Stimulated activated CD4-positive, alpha-beta T cell treated with anti-CD3 and anti-CD28 coated beads, Interleukin-12 subunit alpha, Interleukin-12 subunit beta, amount 100 ng/mL, for 4 hours (primary cell): ENCODE measurements around the gene TNFRSF11A.

ENCODE experiments used
- DNase-seq: peaks from one replicate; pipeline ENCODE4 v3.0.0-alpha.2; 2020

Gene TNFRSF11A

GRCh38 chr18:62325806-62326645 is 916 bp downstream of the TNFRSF11A start:
- peak; percentile 26 for DNase-seq

GRCh38 chr18:62326646-62327348 is 1.7 kb downstream of the TNFRSF11A start:
- no peak for DNase-seq

DNA sequence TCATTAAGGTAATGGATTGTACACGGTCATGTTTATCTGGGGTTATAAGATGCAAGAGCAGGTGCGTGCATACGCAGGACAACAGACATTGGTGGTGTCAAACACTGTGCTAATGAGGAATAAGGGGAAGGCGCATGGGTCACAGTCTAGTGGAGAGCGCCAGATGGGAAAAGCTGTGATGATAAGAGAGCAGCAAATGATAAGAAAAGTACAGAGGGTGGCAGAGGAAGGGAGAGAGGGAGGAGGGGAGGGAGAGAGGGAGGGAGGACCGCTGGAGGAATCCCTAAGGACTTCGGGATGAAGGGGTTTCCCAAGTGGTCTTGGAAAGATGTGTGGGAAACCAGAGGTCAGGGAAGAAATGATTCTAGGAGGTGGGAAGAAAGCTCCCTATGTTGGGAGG is 2.9 kb downstream of the TNFRSF11A start:
- DNase-seq, result no peak

DNA sequence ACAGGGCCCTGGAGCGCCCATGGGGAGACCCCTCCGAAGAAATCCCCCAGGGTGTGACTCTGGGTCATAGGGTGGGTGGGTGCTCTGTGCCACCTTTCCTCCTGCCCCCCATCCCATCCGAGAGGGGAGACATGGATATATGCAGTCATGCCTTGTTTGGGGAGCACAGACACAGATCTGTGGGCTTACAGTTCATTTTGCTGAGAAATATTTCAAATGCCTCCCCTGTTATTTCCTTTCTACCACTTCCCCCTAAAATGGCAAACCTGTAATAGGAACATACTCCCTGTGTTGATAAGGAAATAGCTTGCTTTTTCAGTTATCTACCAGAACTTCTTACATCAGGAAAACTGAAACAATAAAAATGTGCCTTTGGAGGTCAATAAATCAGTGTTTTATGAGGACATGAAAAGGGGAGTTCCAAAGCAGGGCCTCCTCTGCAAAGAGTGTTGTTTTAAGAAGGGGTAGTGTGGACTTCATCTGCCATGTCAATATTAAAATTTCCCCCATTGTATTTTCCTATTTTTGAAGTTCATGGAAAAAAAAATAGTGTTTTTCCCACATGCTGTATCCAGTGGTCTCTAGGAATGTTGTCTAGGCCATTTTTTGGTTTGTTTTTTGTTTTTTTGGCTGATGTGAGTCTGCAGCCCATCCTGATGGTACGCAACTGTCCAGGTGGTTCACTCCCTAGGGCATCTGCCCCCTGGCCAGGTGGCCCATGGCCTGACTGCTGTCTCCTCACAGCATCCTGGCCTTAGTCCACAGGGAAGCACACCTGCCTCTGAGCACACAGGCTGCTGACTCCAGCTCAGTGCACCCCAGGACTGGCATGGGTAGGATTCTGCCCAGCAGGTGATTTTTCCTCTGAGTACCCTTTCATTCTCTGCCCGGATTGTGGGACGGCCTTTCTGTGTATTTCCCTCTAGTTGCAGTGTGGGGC is 3.7 kb downstream of the TNFRSF11A start:
- no peak for DNase-seq

DNA sequence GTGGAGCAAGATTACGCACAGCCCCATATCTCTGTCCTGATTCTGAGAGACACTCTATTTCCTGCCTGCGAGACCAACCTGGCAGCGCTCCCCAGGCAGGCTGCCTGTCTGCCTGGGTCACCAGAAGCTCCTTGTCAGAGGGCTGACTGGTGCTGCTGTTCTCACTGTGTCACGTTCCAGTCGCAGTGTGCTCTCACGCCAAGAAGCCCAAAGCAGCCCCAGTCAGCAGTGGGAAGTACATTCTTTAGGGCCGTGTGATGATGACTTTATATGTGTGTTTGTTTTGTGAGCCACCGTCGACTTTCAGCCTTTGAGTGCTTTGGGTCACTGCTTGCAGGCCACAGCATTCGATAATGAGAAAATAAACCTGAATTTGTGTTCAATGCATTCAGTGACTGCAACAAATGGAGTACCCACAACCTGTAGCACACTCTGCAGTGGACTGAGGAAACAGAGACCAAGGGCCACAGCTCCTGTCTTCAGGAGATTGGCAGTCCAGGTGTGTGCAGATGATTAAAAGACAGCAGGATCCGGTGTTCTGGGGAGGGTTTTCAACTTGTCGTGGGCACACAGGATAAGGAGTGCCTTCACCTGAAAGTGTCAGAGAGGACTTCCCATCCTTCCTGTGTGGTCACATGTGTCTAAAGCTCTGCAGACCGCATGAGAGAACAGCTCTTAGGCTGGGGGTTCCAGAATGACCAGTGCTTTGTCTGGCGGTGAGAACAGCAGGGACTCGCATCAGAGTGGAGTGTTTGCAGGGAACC is 4.8 kb downstream of the TNFRSF11A start:
- no peak for DNase-seq

- no peak for DNase-seq
Measured at GRCh38 chr18:62330650-62331049, 5.5 kb downstream of the TNFRSF11A start.

DNA sequence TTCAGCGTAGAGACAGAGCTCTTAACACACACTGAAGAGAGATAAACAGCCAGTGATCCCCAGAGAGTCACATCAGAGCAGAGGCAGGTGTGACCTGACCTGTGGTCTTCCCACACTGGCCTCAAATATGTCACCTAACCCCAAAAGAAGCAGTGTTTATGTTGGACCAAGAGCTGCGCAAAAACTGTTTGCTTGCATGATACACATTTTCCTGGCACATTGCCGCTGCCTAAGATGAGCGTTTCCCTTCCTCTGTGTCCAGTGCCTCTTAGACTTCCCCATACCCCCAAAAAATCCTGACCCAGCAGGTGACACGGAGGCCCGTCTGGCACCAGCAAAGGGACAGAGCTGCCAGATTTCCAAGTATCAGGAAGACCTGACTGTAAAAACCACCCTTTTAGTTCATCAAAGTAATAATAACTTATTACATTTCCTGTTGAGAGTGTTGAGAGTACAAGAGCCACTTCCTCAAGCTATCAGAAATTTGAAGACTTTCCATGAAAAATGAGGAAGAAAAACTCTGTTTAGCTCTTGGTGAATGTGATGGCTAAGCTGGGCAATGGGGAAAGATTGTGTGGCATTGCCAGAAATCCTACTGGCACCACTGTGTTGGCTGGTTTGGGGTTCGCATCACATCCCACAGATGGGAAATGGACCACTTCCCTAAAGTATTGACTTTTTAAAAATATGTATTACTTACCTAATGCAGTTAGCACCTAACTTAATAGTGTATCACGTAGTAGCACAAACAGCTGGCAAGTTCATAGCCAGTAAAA is 6.7 kb downstream of the TNFRSF11A start:
- no peak for DNase-seq

DNA sequence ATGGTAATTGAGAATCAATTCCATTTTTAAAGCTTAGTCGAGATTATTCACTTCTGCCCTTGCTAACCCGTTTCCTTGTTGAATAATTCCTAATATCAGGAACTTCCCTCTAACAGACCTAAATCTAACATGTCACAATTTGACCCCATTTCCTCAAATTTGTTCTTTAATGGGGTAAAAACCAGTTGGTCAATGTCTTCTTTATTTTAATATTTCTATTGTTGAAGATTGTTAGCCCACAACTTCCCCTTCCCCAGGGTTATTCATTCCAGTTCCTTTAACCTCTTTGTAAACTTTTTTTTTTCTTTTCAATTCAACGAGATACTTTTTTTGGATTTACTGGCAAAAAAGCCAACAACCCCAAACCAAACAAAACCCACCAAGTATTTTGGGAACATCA is 7.3 kb downstream of the TNFRSF11A start:
- no peak for DNase-seq

DNA sequence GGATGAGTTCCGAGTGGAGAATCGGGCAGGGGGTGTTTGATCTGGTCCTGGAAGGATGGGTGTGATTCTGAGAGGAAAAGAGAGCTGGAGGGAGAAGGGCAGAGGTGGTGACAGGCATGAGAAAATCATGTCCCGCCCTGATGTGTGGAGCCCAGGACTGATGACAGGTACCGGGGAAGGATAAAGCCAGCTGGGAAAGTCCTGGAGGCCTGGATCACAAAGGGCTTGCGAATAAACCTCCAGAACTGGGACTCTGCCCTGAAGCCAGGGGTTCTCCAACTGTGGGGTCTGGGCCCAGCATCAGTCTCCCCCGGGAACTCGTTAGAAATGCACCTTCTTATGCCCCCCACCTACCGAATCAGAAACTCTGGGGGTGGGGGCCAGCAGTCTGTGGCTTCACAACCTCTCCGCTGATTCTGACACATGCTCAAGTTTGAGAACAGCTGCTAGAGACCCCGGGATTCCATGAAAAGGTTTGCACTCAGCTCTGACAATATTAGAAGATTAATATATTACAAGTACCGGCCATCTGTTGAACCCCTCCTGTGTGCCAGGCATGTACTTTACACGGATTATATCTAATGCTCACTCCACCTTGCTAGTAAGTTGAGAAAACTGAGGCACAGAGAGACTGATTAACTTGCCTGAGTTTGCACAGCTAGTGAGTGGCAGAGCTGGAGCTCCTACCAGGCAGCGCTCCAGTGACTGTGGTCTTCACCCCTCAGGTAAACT is 8.0 kb downstream of the TNFRSF11A start:
- no peak for DNase-seq

DNA sequence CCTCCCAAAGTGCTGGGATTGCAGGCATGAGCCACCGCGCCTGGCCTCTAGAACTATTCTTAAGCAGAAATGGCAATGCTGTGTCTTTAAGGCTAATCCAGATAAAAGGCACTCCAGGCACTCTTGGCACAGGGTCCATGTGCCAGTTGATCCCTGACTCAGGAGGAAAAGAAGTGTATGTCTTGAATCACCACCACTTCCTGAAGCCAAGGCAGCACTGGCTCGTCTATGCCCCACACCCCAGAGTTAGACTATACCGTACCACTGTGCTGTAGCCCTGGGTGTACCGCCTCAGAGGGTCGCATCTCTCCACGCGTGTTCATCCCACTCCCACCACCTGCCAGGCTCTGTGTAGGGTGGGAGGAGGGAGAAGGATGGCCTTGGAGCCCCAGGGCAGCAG is 9.0 kb downstream of the TNFRSF11A start:
- DNase-seq, result no peak

DNA sequence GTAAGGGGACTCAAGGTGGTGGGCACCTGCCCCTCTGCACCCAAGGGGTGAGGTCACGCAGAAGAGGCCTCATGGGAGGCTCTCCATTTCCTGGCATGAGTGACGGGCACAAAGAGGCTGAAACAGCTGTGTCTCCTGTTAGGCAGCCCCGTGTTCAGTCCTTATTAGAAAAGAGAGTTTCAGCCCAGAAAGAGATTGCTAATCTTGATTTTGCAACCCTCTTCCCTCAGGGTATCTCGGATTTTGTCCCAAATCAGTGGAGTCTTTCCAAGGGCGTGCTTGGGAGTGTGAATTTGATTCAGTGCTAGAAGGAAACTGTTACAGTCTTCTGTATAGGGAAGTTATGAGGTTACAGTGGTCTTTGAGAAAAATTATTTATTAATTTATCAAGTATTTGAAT is 10.4 kb downstream of the TNFRSF11A start:
- no peak for DNase-seq

DNA sequence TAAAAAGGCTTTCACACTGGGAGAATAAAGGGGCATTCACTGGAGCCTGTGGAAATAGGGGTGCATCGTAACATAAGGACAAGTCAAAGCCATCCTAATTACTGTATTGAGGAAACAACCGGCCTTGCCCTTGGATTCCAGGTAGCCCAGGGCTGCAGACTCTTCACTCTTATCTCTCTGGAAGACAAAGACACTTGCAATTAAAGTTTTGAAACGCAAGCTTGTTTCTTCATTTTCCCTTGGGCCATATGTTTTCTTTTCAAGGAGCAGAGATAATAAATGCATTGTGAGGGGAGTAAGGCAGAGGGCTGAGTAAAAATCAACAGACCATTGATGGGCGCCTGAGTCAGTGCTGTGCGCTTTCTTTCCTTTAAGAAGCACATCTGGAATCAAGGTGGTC is 11.5 kb downstream of the TNFRSF11A start:
- no peak for DNase-seq

DNA sequence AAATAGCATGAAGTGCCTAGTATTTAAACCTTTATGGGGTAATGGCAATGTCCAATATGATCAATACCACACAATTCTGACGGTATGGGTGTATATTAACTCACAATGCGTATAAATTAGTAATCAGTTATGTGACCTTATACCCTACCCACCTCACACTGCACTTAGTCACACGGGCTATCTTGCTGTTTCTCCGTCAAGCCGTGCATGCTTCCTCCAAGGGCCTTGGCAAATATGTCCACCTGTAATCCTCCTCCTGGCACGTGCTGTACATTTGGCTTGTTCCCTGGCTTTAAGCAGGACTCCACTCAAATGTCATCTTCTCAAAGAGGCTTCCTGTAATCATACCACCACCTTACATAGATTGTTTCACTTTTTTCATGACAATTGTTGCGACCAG is 12.2 kb downstream of the TNFRSF11A start:
- DNase-seq, result no peak

DNA sequence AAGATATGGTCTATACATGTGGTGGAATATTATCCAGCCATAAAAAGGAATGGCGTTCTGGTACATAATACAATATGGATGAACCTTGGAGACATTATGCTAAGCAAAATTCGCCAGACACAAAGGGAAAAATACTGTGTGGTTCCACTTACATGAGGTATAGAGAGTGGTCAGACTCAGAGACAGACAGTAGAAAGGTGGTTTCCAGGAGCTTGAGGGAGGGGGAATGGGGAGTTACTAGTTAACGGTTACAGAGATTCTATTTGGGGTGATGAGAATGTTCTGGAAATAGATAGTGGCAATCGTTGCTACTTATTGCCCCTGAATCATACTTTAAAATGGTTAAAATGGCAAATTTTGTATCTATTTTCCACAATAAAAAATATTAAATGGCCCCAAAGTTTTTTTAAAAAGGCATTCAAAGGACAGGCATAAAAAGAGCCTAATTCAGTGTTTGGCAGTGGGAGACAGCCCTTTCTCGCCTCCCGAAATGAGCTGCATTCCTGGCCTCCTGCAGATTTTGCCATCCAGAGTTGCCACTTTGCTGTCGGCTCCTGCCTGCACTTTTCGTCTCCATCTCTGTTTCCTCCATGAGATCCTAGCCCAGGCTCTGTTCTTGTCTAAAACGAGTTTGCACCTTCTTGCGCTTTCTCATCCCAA is 13.5 kb downstream of the TNFRSF11A start:
- DNase-seq, result no peak

GRCh38 chr18:62339106-62339988 is 14.2 kb downstream of the TNFRSF11A start:
- no peak for DNase-seq

GRCh38 chr18:62340996-62341395 is 15.9 kb downstream of the TNFRSF11A start:
- no peak for DNase-seq

DNA sequence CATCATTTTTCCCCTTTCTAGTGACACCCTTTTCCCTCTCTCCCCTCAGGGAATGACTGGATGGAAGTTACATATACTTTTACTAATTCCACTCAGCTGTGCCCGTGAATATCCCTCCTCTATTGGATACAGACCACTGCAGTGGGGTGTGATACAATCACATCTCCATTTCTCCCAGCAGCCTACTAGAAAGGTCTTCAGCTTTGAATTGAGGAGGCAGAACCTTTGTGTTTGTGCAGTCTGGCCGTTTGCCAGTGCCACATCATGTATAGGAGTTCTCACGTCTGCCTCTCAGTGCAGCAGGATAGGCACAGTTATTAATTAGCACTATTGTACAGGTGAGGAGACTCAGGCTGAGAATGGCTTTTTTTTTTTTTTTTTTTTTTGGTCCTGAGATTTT is 16.4 kb downstream of the TNFRSF11A start:
- DNase-seq, result no peak

DNA sequence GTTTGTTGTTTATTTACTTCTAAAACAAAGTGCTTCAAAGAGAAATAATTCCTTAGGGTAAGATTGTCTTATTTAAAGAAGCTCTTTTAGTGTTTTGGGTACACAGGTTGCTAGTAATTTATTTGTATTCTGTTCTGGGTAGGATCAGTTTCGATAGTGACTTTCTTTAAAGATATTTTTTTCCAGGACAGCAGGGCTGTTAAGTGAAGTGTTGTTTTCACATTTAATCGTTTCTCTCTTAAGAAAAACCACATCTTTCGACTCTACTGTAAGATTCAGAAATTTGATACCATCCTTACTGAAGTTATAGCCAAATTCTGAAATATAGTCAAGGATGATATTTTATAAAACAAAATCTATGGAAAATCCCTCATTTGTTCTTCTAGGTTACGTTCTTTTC is 17.8 kb downstream of the TNFRSF11A start:
- DNase-seq, result no peak

GRCh38 chr18:62343316-62343715 is 18.2 kb downstream of the TNFRSF11A start:
- DNase-seq, result no peak
